Measurements from ENCODE around the gene NDUFAF8. TPM values are rescaled to one million over a fixed set of nuclear protein-coding genes. Genes with fewer than 3 reads are reported as not detected.

NDUFAF8 gene
- total and polyA plus RNA-seq, 4 donors: 20.2 to 46.5 (median 26.9) TPM

DNA sequence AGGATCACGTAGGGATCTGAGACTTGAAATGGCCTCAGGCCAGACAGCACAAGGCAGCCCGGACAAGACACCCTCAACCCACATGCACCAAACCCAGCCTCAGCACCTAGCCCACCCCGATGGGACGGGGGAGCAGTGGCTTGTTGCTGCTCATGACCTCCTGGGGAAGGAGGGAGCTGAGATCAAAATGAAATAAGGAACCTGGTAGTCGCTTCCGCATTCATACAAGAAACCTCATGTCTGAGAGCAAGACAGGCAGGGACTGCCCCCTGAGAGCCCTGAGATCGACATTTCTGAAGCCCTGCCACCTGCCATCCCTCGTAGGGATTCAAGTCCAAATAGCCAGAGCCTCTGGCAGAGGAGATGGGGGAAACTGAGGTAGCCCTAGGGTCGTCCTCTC, 10.7 kb upstream of the NDUFAF8 start:
- no peak for ATAC-seq (ENCODE audit: low FRiP score)
- Histone ChIP-seq H3K4me3 (ENCODE audit: low read length in 2 of 2) (no peak overlapping the region), H3K9me3 (ENCODE audit: control insufficient read depth, low read length) (no peaks in the 10 kb centered on the region), H3K4me1 (ENCODE audit: control insufficient read depth in 1 of 2, insufficient read depth in 2 of 2, low read length in 2 of 2) (no peaks in the 10 kb centered on the region), H3K36me3 (ENCODE audit: control insufficient read depth in 1 of 2, insufficient read depth in 2 of 2, low read length in 1 of 2) (peaks cover 0 to 2% of the 10 kb centered on the region in 2 donors), H3K27me3 (ENCODE audit: control insufficient read depth in 1 of 2, insufficient read depth in 2 of 2, low read length in 1 of 2) (no peaks in the 10 kb centered on the region), H3K27ac (ENCODE audit: low read depth in 1 of 2, low read length in 2 of 2) (no peak overlapping the region)
- intact Hi-C loops (cut with DNase I): no loop called here
- DNase-seq: no peak
- WGBS, 2 donors: 83 to 86% methylated on average over 9 of the region's 9 CpGs

GRCh38 chr17:81228834-81229665, 10.1 kb upstream of the NDUFAF8 start:
- intact Hi-C loops (cut with DNase I): no loop called here
- DNase-seq: no peak
- Histone ChIP-seq H3K4me3 (ENCODE audit: low read length in 2 of 2) (no peak overlapping the region), H3K27me3 (ENCODE audit: control insufficient read depth in 1 of 2, insufficient read depth in 2 of 2, low read length in 1 of 2) (no peaks in the 10 kb centered on the region), H3K36me3 (ENCODE audit: control insufficient read depth in 1 of 2, insufficient read depth in 2 of 2, low read length in 1 of 2) (peaks cover 0 to 2% of the 10 kb centered on the region in 2 donors), H3K4me1 (ENCODE audit: control insufficient read depth in 1 of 2, insufficient read depth in 2 of 2, low read length in 2 of 2) (no peaks in the 10 kb centered on the region), H3K27ac (ENCODE audit: low read depth in 1 of 2, low read length in 2 of 2) (no peak overlapping the region), H3K9me3 (ENCODE audit: control insufficient read depth, low read length) (no peaks in the 10 kb centered on the region)
- ATAC-seq (ENCODE audit: low FRiP score): no peak
- WGBS, 2 donors: 87 to 90% methylated on average over 29 to 32 of the region's 32 CpGs

DNA sequence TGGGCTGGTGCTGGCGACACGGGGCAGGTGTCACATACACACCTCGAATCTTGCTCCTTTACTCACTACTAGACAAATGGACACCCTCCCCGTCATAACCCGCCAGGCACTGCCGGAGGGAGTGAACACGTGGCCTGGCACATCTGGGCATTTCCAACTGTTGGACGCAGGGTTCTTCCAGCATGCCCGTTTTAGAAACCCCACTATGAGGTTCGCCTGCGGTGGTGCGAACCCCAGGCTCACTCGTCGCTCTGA, 9.5 kb upstream of the NDUFAF8 start:
- Histone ChIP-seq H3K4me3 (ENCODE audit: low read length in 2 of 2) (no peak overlapping the region), H3K36me3 (ENCODE audit: control insufficient read depth in 1 of 2, insufficient read depth in 2 of 2, low read length in 1 of 2) (peaks cover 0 to 2% of the 10 kb centered on the region in 2 donors), H3K27ac (ENCODE audit: low read depth in 1 of 2, low read length in 2 of 2) (no peak overlapping the region), H3K9me3 (ENCODE audit: control insufficient read depth, low read length) (no peaks in the 10 kb centered on the region), H3K4me1 (ENCODE audit: control insufficient read depth in 1 of 2, insufficient read depth in 2 of 2, low read length in 2 of 2) (no peaks in the 10 kb centered on the region), H3K27me3 (ENCODE audit: control insufficient read depth in 1 of 2, insufficient read depth in 2 of 2, low read length in 1 of 2) (no peaks in the 10 kb centered on the region)
- WGBS, 2 donors: 89 to 93% methylated on average over 14 of the region's 14 CpGs
- no peak for DNase-seq
- ATAC-seq (ENCODE audit: low FRiP score): no peak
- intact Hi-C loops (cut with DNase I): no loop called here

DNA sequence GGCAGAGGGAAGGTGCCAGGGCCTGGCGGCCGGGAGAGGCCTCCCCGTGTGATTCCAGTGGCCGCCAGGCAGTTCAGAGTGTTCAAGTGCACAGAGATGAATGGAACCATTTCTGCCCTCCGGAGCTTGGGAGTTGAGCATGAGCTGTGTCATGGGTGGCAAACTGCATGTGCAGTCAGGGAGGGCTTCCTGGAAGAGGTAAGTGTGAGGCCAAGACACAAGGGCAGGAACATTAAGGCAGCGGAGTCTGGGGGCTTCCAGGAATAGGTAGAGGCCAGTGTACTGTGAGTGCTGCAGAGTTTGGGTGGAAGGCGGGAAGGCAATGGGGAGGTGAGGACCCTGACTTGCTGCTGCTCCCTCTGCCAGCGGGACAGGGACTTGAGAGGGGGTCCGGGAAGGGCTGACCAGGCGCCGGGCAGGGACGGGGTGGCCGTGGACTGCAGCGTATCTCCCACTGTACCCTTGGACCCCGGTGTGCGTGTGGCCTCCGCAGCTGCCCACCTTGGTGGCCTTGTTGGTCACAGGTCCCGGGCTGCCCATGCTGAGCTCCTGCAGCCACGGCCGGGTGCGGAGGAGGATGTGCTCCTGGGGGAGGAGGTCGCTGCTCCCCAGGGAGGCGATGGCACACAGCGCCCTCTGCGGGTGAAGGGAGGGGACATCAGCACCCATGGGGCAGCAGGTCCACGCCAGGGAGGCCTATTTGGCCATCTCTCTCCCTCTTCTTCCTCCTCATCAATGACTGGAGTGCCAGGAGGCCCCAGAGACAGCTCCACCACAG, 8.9 kb upstream of the NDUFAF8 start:
- Histone ChIP-seq H3K9me3 (ENCODE audit: control insufficient read depth, low read length) (no peaks in the 10 kb centered on the region), H3K27ac (ENCODE audit: low read depth in 1 of 2, low read length in 2 of 2) (no peak overlapping the region), H3K4me3 (ENCODE audit: low read length in 2 of 2) (no peak overlapping the region), H3K36me3 (ENCODE audit: control insufficient read depth in 1 of 2, insufficient read depth in 2 of 2, low read length in 1 of 2) (peaks cover 0 to 2% of the 10 kb centered on the region in 2 donors), H3K27me3 (ENCODE audit: control insufficient read depth in 1 of 2, insufficient read depth in 2 of 2, low read length in 1 of 2) (no peaks in the 10 kb centered on the region), H3K4me1 (ENCODE audit: control insufficient read depth in 1 of 2, insufficient read depth in 2 of 2, low read length in 2 of 2) (no peaks in the 10 kb centered on the region)
- no peak for DNase-seq
- intact Hi-C loops (cut with DNase I): no loop called here
- WGBS, 2 donors: 89 to 92% methylated on average over 23 to 26 of the region's 26 CpGs
- ATAC-seq (ENCODE audit: low FRiP score): no peak

DNA sequence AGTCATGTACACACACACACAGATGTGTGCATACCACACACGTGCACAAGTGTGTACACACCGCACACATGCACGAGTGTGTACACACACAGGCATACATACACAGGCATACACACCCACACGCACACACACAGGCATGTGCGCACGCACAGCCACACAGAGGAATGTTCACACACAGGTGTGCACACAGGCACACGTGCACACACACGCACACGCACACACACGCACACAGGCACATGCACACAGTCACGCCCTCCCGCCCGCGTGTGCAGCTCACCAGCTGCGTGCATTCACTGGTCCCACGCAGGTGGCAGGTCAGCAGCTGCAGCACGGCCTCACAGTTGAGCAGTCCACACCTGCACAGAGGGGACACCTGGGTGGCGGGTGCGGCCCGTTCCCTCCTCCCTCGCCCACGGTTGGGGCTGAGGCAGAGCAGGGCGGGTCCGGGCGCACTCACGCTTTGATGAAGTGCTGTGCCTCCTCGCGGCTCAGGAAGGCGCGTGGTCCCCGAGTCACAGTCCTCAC, 7.9 kb upstream of the NDUFAF8 start:
- DNase-seq: no peak

DNA sequence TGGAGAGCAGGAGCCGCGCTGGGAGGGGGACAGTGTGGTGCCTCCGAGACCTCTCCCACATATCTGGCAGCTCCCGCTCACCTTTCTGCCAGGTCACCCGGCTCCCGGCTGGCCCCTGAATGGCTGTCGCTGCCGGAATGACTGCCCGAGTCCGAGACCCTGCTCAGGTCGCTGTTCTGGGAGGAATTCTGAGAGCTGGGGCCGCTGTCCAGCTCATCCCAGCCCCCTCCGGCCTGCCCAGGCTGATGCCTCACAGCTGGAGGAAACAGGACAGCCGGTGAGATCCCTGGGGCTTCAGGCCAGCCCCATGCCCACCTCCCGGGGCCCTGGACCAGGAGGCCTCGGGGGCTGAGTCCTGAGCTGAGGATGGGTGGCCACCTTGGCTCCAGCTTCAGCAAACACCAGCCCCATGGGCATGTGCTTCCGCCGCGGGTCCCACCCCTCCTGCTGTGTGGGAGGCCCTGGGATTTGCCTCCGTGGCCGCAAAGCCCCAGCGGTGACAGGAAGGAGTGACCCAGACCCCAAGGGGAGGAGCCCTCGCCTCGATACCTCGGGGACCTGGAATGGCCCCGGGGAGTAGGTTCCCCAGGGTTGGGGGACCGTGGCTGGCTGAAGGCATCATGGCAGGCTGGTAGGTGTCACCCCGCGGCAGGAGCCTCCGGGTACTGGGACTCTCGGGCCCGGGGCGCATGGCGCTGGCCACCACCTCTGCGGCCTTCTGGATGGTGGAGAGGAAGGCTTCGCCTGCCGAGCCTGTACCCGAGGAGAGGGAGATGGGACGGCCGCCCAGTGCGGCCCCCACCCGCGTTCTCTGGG, 7.1 kb upstream of the NDUFAF8 start:
- no peak overlapping the region for H3K4me3 ChIP-seq (ENCODE audit: low read length in 2 of 2)
- ATAC-seq (ENCODE audit: low FRiP score) (no peak), DNase-seq (no peak)
- no peaks in the 10 kb centered on the region for H3K9me3 ChIP-seq (ENCODE audit: control insufficient read depth, low read length)
- H3K27ac ChIP-seq (ENCODE audit: low read depth in 1 of 2, low read length in 2 of 2): no peak overlapping the region
- WGBS, 2 donors: 91 to 92% methylated on average over 40 to 43 of the region's 43 CpGs
- H3K36me3 ChIP-seq (ENCODE audit: control insufficient read depth in 1 of 2, insufficient read depth in 2 of 2, low read length in 1 of 2): peaks cover 0 to 2% of the 10 kb centered on the region in 2 donors
- no peaks in the 10 kb centered on the region for H3K4me1 ChIP-seq (ENCODE audit: control insufficient read depth in 1 of 2, insufficient read depth in 2 of 2, low read length in 2 of 2)
- H3K27me3 ChIP-seq (ENCODE audit: control insufficient read depth in 1 of 2, insufficient read depth in 2 of 2, low read length in 1 of 2): no peaks in the 10 kb centered on the region
- intact Hi-C loops (cut with DNase I): no loop called here

More for the DNA sequence above, 7.9 kb upstream of the NDUFAF8 start:
- H3K27ac ChIP-seq (ENCODE audit: low read depth in 1 of 2, low read length in 2 of 2): no peak overlapping the region
- ATAC-seq (ENCODE audit: low FRiP score): no peak
- 90 to 92% methylated on average over 31 of the region's 31 CpGs for WGBS, 2 donors
- no peaks in the 10 kb centered on the region for H3K27me3 ChIP-seq (ENCODE audit: control insufficient read depth in 1 of 2, insufficient read depth in 2 of 2, low read length in 1 of 2)
- intact Hi-C loops (cut with DNase I): no loop called here
- no peaks in the 10 kb centered on the region for H3K4me1 ChIP-seq (ENCODE audit: control insufficient read depth in 1 of 2, insufficient read depth in 2 of 2, low read length in 2 of 2)
- H3K36me3 ChIP-seq (ENCODE audit: control insufficient read depth in 1 of 2, insufficient read depth in 2 of 2, low read length in 1 of 2): peaks cover 0 to 2% of the 10 kb centered on the region in 2 donors
- no peaks in the 10 kb centered on the region for H3K9me3 ChIP-seq (ENCODE audit: control insufficient read depth, low read length)
- no peak overlapping the region for H3K4me3 ChIP-seq (ENCODE audit: low read length in 2 of 2)

DNA sequence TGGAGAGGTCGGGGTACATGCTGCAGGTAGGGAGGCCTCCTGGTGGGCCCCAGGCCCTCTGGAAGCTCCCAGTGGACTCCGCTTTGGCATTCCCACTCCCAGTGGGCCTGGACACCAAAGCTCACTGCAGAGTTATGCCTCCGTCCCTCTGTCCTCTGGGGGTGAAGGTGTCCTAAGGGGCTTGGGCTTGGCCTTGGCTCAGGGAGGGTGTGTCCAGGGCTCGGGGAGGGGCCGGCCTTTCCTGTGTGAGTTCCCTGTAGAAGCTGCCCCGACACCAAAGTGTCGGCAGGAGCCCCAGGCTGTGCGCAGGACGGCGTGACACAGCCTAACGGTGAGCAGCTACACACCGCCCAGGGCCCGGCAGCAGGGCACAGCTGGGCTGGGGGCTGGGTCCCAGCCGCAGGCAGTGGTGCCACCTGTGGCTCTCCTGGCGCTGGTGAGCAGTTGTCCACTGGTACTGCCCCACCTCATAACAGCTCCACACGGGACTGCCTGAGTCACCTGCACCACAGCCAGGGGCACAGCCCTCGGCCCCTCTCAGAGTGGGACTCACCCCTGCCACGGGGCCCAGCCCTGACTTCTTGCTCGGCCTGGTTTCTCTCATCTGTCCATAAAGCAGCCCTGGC, 6.4 kb upstream of the NDUFAF8 start:
- no peak for DNase-seq
- intact Hi-C loops (cut with DNase I): no loop called here
- WGBS, 2 donors: 88 to 95% methylated on average over 19 of the region's 19 CpGs
- Histone ChIP-seq H3K4me3 (ENCODE audit: low read length in 2 of 2) (no peak overlapping the region), H3K36me3 (ENCODE audit: control insufficient read depth in 1 of 2, insufficient read depth in 2 of 2, low read length in 1 of 2) (peaks cover 0 to 2% of the 10 kb centered on the region in 2 donors), H3K27me3 (ENCODE audit: control insufficient read depth in 1 of 2, insufficient read depth in 2 of 2, low read length in 1 of 2) (no peaks in the 10 kb centered on the region), H3K4me1 (ENCODE audit: control insufficient read depth in 1 of 2, insufficient read depth in 2 of 2, low read length in 2 of 2) (no peaks in the 10 kb centered on the region), H3K9me3 (ENCODE audit: control insufficient read depth, low read length) (no peaks in the 10 kb centered on the region), H3K27ac (ENCODE audit: low read depth in 1 of 2, low read length in 2 of 2) (no peak overlapping the region)
- no peak for ATAC-seq (ENCODE audit: low FRiP score)

- WGBS, 2 donors: 91 to 93% methylated on average over 17 of the region's 17 CpGs
- DNase-seq (no peak), ATAC-seq (ENCODE audit: low FRiP score) (no peak)
- Histone ChIP-seq H3K36me3 (ENCODE audit: control insufficient read depth in 1 of 2, insufficient read depth in 2 of 2, low read length in 1 of 2) (peaks cover 0 to 2% of the 10 kb centered on the region in 2 donors), H3K27me3 (ENCODE audit: control insufficient read depth in 1 of 2, insufficient read depth in 2 of 2, low read length in 1 of 2) (no peaks in the 10 kb centered on the region), H3K9me3 (ENCODE audit: control insufficient read depth, low read length) (no peaks in the 10 kb centered on the region), H3K27ac (ENCODE audit: low read depth in 1 of 2, low read length in 2 of 2) (no peak overlapping the region), H3K4me3 (ENCODE audit: low read length in 2 of 2) (no peak overlapping the region), H3K4me1 (ENCODE audit: control insufficient read depth in 1 of 2, insufficient read depth in 2 of 2, low read length in 2 of 2) (no peaks in the 10 kb centered on the region)
- intact Hi-C loops (cut with DNase I): no loop called here
Measured at GRCh38 chr17:81233316-81233715, 5.8 kb upstream of the NDUFAF8 start.
